ENCODE measurements around the gene TMUB1. TPM values are rescaled to one million over a fixed set of nuclear protein-coding genes. Genes with fewer than 3 reads are reported as not detected.

Gene TMUB1
- total and polyA plus RNA-seq, 2 donors (not counting 1 experiment from before 2014, with no cell fraction given) = 49.2 to 102 TPM

DNA sequence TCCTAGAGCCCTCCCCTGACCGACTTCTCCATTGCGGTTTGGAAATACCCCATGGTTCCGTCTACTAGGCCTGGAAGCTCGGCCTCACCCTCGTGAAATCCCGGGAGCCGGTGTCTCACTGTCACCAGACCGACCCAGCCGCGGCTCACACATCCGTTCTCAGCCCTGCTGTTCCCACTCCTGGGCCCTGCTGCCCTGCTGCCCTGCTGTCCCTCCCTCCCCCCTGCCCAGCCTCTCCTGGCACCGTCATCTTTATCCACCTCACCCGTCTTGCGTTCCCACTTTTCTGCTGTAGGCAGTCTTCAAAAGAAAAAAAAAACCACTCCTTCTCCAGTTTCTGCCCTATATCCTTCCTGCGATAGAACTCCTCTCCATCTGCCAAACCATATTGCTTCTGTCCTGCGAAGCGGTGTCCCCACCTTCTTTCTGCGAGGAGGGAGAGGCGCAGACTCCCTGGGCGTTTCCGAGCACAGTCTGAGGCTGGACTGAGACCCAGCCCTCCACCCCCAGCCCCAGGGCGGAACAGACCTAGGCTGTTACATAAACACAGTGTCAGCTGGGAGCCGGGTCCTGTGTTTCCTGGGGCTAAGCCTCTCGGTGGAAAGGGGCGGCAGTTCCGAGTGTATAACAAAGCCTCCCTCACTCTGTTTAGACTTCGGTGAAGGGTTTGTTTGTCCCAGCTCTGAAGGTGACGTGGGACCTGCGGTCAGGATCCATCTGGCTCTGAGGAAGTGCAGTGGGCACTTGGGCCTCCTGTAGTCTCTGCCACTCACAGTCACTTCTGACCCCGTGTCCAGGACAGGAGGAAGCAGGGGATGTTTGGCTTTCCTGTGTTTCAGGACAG lies 5.8 kb upstream of the TMUB1 start:
- POLR2A ChIA-PET = no interaction called here
- TF ChIP-seq EZH2 (IDR thresholded peaks at IDR 0.05; ENCODE audit: borderline replicate concordance, insufficient read depth, low read depth, low read length, poor library complexity, severe bottlenecking) = no peak
- TF ChIP-seq, protein P1, sequence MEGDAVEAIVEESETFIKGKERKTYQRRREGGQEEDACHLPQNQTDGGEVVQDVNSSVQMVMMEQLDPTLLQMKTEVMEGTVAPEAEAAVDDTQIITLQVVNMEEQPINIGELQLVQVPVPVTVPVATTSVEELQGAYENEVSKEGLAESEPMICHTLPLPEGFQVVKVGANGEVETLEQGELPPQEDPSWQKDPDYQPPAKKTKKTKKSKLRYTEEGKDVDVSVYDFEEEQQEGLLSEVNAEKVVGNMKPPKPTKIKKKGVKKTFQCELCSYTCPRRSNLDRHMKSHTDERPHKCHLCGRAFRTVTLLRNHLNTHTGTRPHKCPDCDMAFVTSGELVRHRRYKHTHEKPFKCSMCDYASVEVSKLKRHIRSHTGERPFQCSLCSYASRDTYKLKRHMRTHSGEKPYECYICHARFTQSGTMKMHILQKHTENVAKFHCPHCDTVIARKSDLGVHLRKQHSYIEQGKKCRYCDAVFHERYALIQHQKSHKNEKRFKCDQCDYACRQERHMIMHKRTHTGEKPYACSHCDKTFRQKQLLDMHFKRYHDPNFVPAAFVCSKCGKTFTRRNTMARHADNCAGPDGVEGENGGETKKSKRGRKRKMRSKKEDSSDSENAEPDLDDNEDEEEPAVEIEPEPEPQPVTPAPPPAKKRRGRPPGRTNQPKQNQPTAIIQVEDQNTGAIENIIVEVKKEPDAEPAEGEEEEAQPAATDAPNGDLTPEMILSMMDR (IDR thresholded peaks at IDR 0.05) = no peak
- WGBS (ENCODE audit: insufficient coverage) = 13% methylated on average over 26 of the region's 30 CpGs
- DNase-seq (peak; percentile 63), ATAC-seq (ENCODE audit: low read depth) (no peak)
- H3K9me3 Mint-ChIP-seq (ENCODE audit: insufficient read depth) = no peaks in the 10 kb centered on the region
- H3K27me3 ChIP-seq (replicated peaks in 1 of 4; ENCODE audit: control extremely low read depth in 1 of 4, control insufficient read depth in 3 of 4, insufficient read depth in 4 of 4, low read length in 3 of 4) = peaks cover 0 to 51% (median 16%) of the 10 kb centered on the region in 4 experiments
- no peak overlapping the region for H3K4me3 ChIP-seq (ENCODE audit: control extremely low read depth in 1 of 5, extremely low read depth in 1 of 5, insufficient read depth in 1 of 5, low read depth in 2 of 5, low read length in 4 of 5)
- H3K27ac Mint-ChIP-seq = no peak overlapping the region
- peaks cover 28% of the 10 kb centered on the region for H3K4me1 Mint-ChIP-seq
- no peaks in the 10 kb centered on the region for H3K79me2 ChIP-seq (ENCODE audit: control insufficient read depth, insufficient read depth, low read length)
- H3K4me2 ChIP-seq (replicated peaks; ENCODE audit: low read depth, low read length, poor library complexity, severe bottlenecking) = peak overlapping the region; percentile 100
- H3K4me3 Mint-ChIP-seq = peak overlapping the region; percentile 24
- H3K27me3 Mint-ChIP-seq = peaks cover 30% of the 10 kb centered on the region
- no peaks in the 10 kb centered on the region for H3K36me3 ChIP-seq (replicated peaks in 1 of 2; ENCODE audit: control extremely low read depth in 1 of 2, control insufficient read depth in 1 of 2, extremely low read depth in 1 of 2, insufficient read depth in 2 of 2, low read length in 1 of 2)
- peak overlapping the region; percentile 55 for H2AFZ ChIP-seq (ENCODE audit: insufficient read depth, low read depth, low read length, poor library complexity, severe bottlenecking)
- peaks cover 0 to 4% (median 0%) of the 10 kb centered on the region in 3 donors for H3K9me3 ChIP-seq (ENCODE audit: control extremely low read depth in 1 of 3, control insufficient read depth in 2 of 3, insufficient read depth in 1 of 3, low read length in 2 of 3)
- peak overlapping the region in 1 of 2 donors; percentile 36 for H3K27ac ChIP-seq (ENCODE audit: low read length in 2 of 2)
- peaks cover 35 to 38% of the 10 kb centered on the region in 2 donors for H3K4me1 ChIP-seq (ENCODE audit: control insufficient read depth in 2 of 2, insufficient read depth in 2 of 2, low read length in 2 of 2)
- intact Hi-C loops (cut with micrococcal nuclease) = loop anchor here (5.0 to 10.0 kb wide), 3 partner anchors 77 to 846 kb away; no protein-coding TSS in a partner anchor
- no peak overlapping the region for H3K9ac ChIP-seq (ENCODE audit: low read length)
- CTCF ChIA-PET = interaction anchor here (1.0 to 1.6 kb wide), 4 partner anchors 17 to 35 kb away, joined by 3 to 6 read pairs (median 4); no protein-coding TSS in a partner anchor
- no peaks in the 10 kb centered on the region for H4K20me1 ChIP-seq (ENCODE audit: control insufficient read depth, insufficient read depth, low read length, poor library complexity, severe bottlenecking)

Data from B cell (primary cell).